IMR-90 (cell line): ENCODE measurements around the gene CHI3L1. TPM values are rescaled to one million over a fixed set of nuclear protein-coding genes. Genes with fewer than 3 reads are reported as not detected.

Source experiments
- ATAC-seq: fragments of 200-7000 bp; cut with Tn5 transposase; 2 replicates; pipeline ENCODE4 v1.9.1; 2020; ENCODE audit warnings: low read depth, mild to moderate bottlenecking, moderate library complexity
- BruUV-seq: library from RNA; stranded (reverse); fragments of 400-500 nt; replicated peaks from 2 replicates; lab custom pipeline; 2021; lab: Mats Ljungman, UMichigan
- CTCF ChIA-PET: fragments of 300-600 bp; formaldehyde crosslinking; extraction: SDS; loops from one replicate; lab custom pipeline; 2021; ENCODE audit warnings: antibody characterized with exemption; lab: Yijun Ruan, JAX
- POLR2A ChIA-PET: fragments of 300-600 bp; sonication (Branson Sonifier 250); formaldehyde crosslinking; loops from one replicate; lab custom pipeline; 2022; ENCODE audit warnings: antibody characterized with exemption; ENCODE audit not compliant: unreplicated experiment; lab: Charles Lee
- DNase-seq: peaks from one replicate; pipeline ENCODE4 v3.0.0; 2013
- H2AFZ ChIP-seq: replicated peaks from 2 replicates; pipeline ENCODE3; 2013; ENCODE audit warnings: low read length, mild to moderate bottlenecking; ENCODE audit not compliant: poor library complexity
- H2AK5ac ChIP-seq: 2 replicates; pipeline ENCODE4 v1.6.1; 2013; ENCODE audit warnings: low read depth, low read length, inconsistent platforms
- H2AK9ac ChIP-seq: replicated peaks from 2 replicates; pipeline ENCODE3; 2013; ENCODE audit warnings: mild to moderate bottlenecking, low read depth, low read length, moderate library complexity; ENCODE audit not compliant: poor library complexity
- H2BK120ac ChIP-seq: 2 replicates; pipeline ENCODE4 v1.6.1; 2013; ENCODE audit warnings: low read depth, low read length, inconsistent platforms
- H2BK15ac ChIP-seq: 3 replicates; pipeline ENCODE4 v1.6.1; 2013; ENCODE audit warnings: low read depth, low read length, inconsistent platforms
- H2BK20ac ChIP-seq: 2 replicates; pipeline ENCODE4 v1.6.1; 2013; ENCODE audit warnings: low read depth, mild to moderate bottlenecking, inconsistent platforms, low read length, moderate library complexity
- H2BK5ac ChIP-seq: 2 replicates; pipeline ENCODE4 v1.6.1; 2013; ENCODE audit warnings: mild to moderate bottlenecking, low read depth, low read length, inconsistent platforms; ENCODE audit not compliant: poor library complexity, severe bottlenecking
- H3K14ac ChIP-seq: replicated peaks from 2 replicates; pipeline ENCODE4 v1.6.1; 2013; ENCODE audit warnings: low read depth, low read length, inconsistent platforms
- H3K18ac ChIP-seq: 2 replicates; pipeline ENCODE4 v1.6.1; 2013; ENCODE audit warnings: low read depth, low read length, control low read depth
- H3K23ac ChIP-seq: 2 replicates; pipeline ENCODE4 v1.6.1; 2013; ENCODE audit warnings: low read depth, low read length, inconsistent platforms
- H3K27ac ChIP-seq: 2 replicates; pipeline ENCODE4 v1.5.1; 2013; ENCODE audit warnings: mild to moderate bottlenecking, control low read depth, low read length; ENCODE audit not compliant: insufficient read depth
- H3K27me3 ChIP-seq: 2 replicates; pipeline ENCODE4 v1.6.1; 2013; ENCODE audit warnings: low read length; ENCODE audit not compliant: control insufficient read depth, insufficient read depth
- H3K36me3 ChIP-seq: 2 replicates; pipeline ENCODE4 v1.6.1; 2013; ENCODE audit warnings: low read length, mixed read lengths; ENCODE audit not compliant: control insufficient read depth, insufficient read depth
- H3K4ac ChIP-seq: 2 replicates; pipeline ENCODE4 v1.6.1; 2013; ENCODE audit warnings: low read depth, low read length, inconsistent platforms
- H3K4me1 ChIP-seq: 2 replicates; pipeline ENCODE4 v1.6.1; 2013; ENCODE audit warnings: low read length, mixed read lengths; ENCODE audit not compliant: control insufficient read depth, insufficient read depth
- H3K4me2 ChIP-seq: 2 replicates; pipeline ENCODE4 v1.6.1; 2013; ENCODE audit warnings: low read depth, mild to moderate bottlenecking, control low read depth, low read length, moderate library complexity
- H3K4me3 ChIP-seq: 2 replicates; pipeline ENCODE4 v1.5.1; 2013; ENCODE audit warnings: low read depth, mild to moderate bottlenecking, control low read depth, low read length, moderate library complexity; ENCODE audit not compliant: insufficient read depth
- H3K56ac ChIP-seq: 2 replicates; pipeline ENCODE4 v1.6.1; 2013; ENCODE audit warnings: low read length, inconsistent platforms; ENCODE audit not compliant: insufficient read depth; ENCODE audit errors: extremely low read depth
- H3K79me1 ChIP-seq, 2 experiments: 2 replicates each; pipeline ENCODE4 v1.6.1; 2013; ENCODE audit warnings: low read length in 2 of 2, inconsistent platforms in 1 of 2, low read depth in 1 of 2
- H3K9ac ChIP-seq: 2 replicates; pipeline ENCODE4 v1.6.1; 2013; ENCODE audit warnings: low read depth, low read length, control low read depth
- H3K9me1 ChIP-seq: 2 replicates; pipeline ENCODE4 v1.6.1; 2013; ENCODE audit warnings: low read length, inconsistent platforms; ENCODE audit not compliant: insufficient read depth
- H3K9me3 ChIP-seq: 2 replicates; pipeline ENCODE4 v1.6.1; 2013; ENCODE audit warnings: low read length; ENCODE audit not compliant: control insufficient read depth, insufficient read depth
- H4K20me1 ChIP-seq: 2 replicates; pipeline ENCODE4 v1.6.1; 2013; ENCODE audit warnings: low read length, inconsistent platforms; ENCODE audit not compliant: insufficient read depth
- H4K5ac ChIP-seq: 2 replicates; pipeline ENCODE4 v1.6.1; 2013; ENCODE audit warnings: mild to moderate bottlenecking, low read depth, low read length, control low read depth
- H4K8ac ChIP-seq, 2 experiments: 2 replicates each; pipeline ENCODE4 v1.6.1; 2013; ENCODE audit warnings: low read depth in 2 of 2, low read length in 2 of 2, control low read depth in 1 of 2, inconsistent platforms in 1 of 2
- H4K91ac ChIP-seq: 2 replicates; pipeline ENCODE4 v1.6.1; 2013; ENCODE audit warnings: low read depth, low read length, inconsistent platforms; ENCODE audit not compliant: insufficient read depth
- CEBPB ChIP-seq: IDR thresholded peaks from 2 replicates; pipeline ENCODE4 v1.6.1; 2012; ENCODE audit warnings: low read depth, low read length, improper control_type of control experiment
- CHD1 ChIP-seq: IDR thresholded peaks from 2 replicates; pipeline ENCODE4 v1.6.1; 2012; ENCODE audit warnings: low read depth, low read length, improper control_type of control experiment
- FOS ChIP-seq: fragments of 150-350 bp; IDR thresholded peaks from 2 replicates; pipeline ENCODE4 v1.6.1; 2016; ENCODE audit warnings: low read depth, low read length
- MAFK ChIP-seq: IDR thresholded peaks from 2 replicates; pipeline ENCODE4 v1.6.1; 2012; ENCODE audit warnings: low read depth, low read length, improper control_type of control experiment
- MAZ ChIP-seq: IDR thresholded peaks from 2 replicates; pipeline ENCODE4 v1.6.1; 2012; ENCODE audit warnings: low read depth, mild to moderate bottlenecking, low read length, improper control_type of control experiment, moderate library complexity, borderline replicate concordance
- MXI1 ChIP-seq: IDR thresholded peaks from 2 replicates; pipeline ENCODE4 v1.6.1; 2012; ENCODE audit warnings: low read depth, mild to moderate bottlenecking, low read length, moderate library complexity, borderline replicate concordance
- NFE2L2 ChIP-seq: fragments of 150-350 bp; IDR thresholded peaks from 2 replicates; pipeline ENCODE4 v1.6.1; 2016; ENCODE audit warnings: low read depth, mild to moderate bottlenecking, low read length
- POLR2A ChIP-seq: IDR thresholded peaks from 2 replicates; pipeline ENCODE4 v1.6.1; 2012; ENCODE audit warnings: mild to moderate bottlenecking, low read depth, low read length
- RAD21 ChIP-seq: IDR thresholded peaks from 2 replicates; pipeline ENCODE4 v1.6.1; 2012; ENCODE audit warnings: low read length, improper control_type of control experiment
- RCOR1 ChIP-seq: IDR thresholded peaks from 2 replicates; pipeline ENCODE4 v1.6.1; 2012; ENCODE audit warnings: mild to moderate bottlenecking, low read length, improper control_type of control experiment; ENCODE audit not compliant: insufficient replicate concordance
- RFX5 ChIP-seq: IDR thresholded peaks from 2 replicates; pipeline ENCODE4 v1.8.0; 2012; ENCODE audit warnings: low read depth, mild to moderate bottlenecking, low read length, moderate library complexity
- SMC3 ChIP-seq: fragments of 150-350 bp; IDR thresholded peaks from 2 replicates; pipeline ENCODE4 v1.6.1; 2016; ENCODE audit warnings: low read depth, mild to moderate bottlenecking, antibody characterized with exemption, low read length, moderate library complexity
- WGBS, 2 experiments: methylation state at CpG; one replicate each; pipeline versions ENCODE4 v1.1.5 to v1.1.7; 2013; ENCODE audit warnings: missing lambda C conversion rate in 2 of 2; ENCODE audit not compliant: insufficient read length in 1 of 2; ENCODE audit errors: extremely low coverage in 2 of 2; 5-methylcytosine and 5-hydroxymethylcytosine counted together
- dilution Hi-C: fragments of 300-500 bp; cut with HindIII; formaldehyde crosslinking; loops from one replicate; pipeline ENCODE4 v1.14.3; 2018; ENCODE audit warnings: low sequenced_read_pairs; ENCODE audit not compliant: unreplicated experiment
- in situ Hi-C: fragments of 300-500 bp; cut with MboI; formaldehyde crosslinking; loops from 3 replicates; pipeline ENCODE4 v1.14.3; 2019; ENCODE audit warnings: low sequenced_read_pairs, inconsistent platforms, mixed read lengths
- intact Hi-C: fragments of 100-400 bp; cut with micrococcal nuclease; formaldehyde crosslinking; loops from 2 replicates; pipeline ENCODE4 v1.10.0; 2022
- polyA plus RNA-seq, 3 experiments: library from polyadenylated mRNA; depleted of rRNA; stranded (reverse); fragments of >200 nt; gene quantifications; 2 replicates each; pipeline ENCODE4 v1.2.3, GENCODE V29; 2012; ENCODE audit warnings: low replicate concordance in 1 of 3
- total RNA-seq: library from RNA; depleted of rRNA; stranded (reverse); fragments of >200 nt; gene quantifications from 2 replicates; pipeline ENCODE4 v1.2.3, GENCODE V29; 2012
- TF ChIP-seq, protein P1 (sequence below): fragments of 150-350 bp; IDR thresholded peaks from 2 replicates; pipeline ENCODE4 v1.6.1; 2016; ENCODE audit warnings: low read depth, mild to moderate bottlenecking, low read length, moderate library complexity, borderline replicate concordance
- TF ChIP-seq, protein P2 (sequence below): conservative IDR thresholded peaks from 2 replicates; pipeline ENCODE4 v1.5.1; 2012; ENCODE audit warnings: mild to moderate bottlenecking, low read depth, low read length, improper control_type of control experiment
- TF ChIP-seq, protein P3 (sequence below): fragments of 150-350 bp; IDR thresholded peaks from 2 replicates; pipeline ENCODE4 v1.6.1; 2017; ENCODE audit warnings: mild to moderate bottlenecking, antibody characterized with exemption, low read length, low read depth

The CHI3L1 gene
- total and polyA plus RNA-seq, 2 of the 4 experiments (the other 2 are of a cell fraction): 0.17 TPM; not detected in 1

DNA sequence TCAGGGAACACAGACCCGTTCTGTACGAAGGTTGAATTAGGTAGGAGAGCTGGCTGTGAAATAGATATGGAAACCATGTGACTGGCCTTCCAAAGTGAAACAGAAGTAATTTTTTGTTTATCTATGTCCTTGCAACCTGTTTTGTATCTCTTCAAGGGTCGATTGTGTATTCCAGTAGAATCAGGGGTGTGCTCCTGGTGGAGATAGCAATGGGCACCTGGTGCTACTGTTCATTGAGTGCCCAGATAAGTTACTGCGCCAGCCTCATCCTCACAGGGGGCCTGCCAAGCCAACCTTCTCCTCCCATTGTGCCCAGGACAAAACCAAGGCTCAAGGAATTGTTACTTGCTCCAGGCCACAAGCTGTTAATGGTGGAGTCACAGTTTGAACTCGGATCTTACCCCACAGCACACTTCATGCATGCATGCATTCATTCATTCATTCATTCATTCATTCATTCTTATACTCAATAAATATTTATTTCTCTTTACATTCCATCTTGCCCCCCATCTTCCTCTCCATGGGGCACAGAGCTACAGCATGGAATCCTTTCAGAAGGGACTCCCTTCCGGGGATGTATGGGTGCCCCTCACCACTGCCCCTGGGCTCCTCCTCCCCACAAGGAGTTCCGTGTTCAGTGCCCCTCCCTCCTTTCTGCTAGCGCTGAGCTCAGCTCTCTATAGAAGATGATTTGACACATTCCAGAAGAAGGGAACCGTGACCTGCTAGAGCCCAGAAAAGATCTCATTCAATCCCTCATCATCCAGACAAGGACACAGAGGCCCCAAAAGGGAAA is 34.9 kb downstream of the CHI3L1 start:
- ChIA-PET POLR2A (no interaction called here), CTCF (no interaction called here)
- Histone ChIP-seq H3K14ac (no peak overlapping the region), H3K4me1 (peaks cover 11% of the 10 kb centered on the region), H2AK9ac (no peak overlapping the region), H3K79me1 (no peaks in the 10 kb centered on the region), H3K27ac (no peak overlapping the region), H4K91ac (no peak overlapping the region), H2AFZ (no peak overlapping the region), H3K4me3 (no peak overlapping the region), H3K9me1 (no peaks in the 10 kb centered on the region), H2BK5ac (no peak overlapping the region), H2BK20ac (no peak overlapping the region), H2BK15ac (no peak overlapping the region), H3K18ac (no peak overlapping the region), H3K56ac (no peak overlapping the region), H4K5ac (no peak overlapping the region), H3K36me3 (no peaks in the 10 kb centered on the region), H4K20me1 (no peaks in the 10 kb centered on the region), H2BK120ac (no peak overlapping the region), H4K8ac (no peak overlapping the region), H3K9ac (no peak overlapping the region), H2AK5ac (no peak overlapping the region), H3K4ac (no peak overlapping the region), H3K27me3 (peaks cover 2% of the 10 kb centered on the region; the same call in 1 of the 2 replicates), H3K4me2 (no peak overlapping the region), H3K9me3 (no peaks in the 10 kb centered on the region), H3K23ac (no peak overlapping the region)
- WGBS, 2 experiments: 47% methylated on average over 3 of the region's 9 CpGs; no CpG with 5 or more reads in 1 of the 2 experiments
- no peak for ATAC-seq
- intact Hi-C loops (no loop called here), dilution Hi-C loops (no loop called here), in situ Hi-C loops (no loop called here)
- BruUV-seq: no TSS peak
- no peak for DNase-seq
- no peak for TF ChIP-seq MXI1
- no peak for TF ChIP-seq FOS
- TF ChIP-seq CEBPB: no peak
- no peak for TF ChIP-seq RCOR1
- TF ChIP-seq MAZ: no peak
- no peak for TF ChIP-seq RAD21
- no peak for TF ChIP-seq SMC3
- no peak for TF ChIP-seq POLR2A
- no peak for TF ChIP-seq RFX5
- no peak for TF ChIP-seq MAFK
- TF ChIP-seq, protein P1, sequence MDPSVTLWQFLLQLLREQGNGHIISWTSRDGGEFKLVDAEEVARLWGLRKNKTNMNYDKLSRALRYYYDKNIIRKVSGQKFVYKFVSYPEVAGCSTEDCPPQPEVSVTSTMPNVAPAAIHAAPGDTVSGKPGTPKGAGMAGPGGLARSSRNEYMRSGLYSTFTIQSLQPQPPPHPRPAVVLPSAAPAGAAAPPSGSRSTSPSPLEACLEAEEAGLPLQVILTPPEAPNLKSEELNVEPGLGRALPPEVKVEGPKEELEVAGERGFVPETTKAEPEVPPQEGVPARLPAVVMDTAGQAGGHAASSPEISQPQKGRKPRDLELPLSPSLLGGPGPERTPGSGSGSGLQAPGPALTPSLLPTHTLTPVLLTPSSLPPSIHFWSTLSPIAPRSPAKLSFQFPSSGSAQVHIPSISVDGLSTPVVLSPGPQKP: no peak
- TF ChIP-seq, protein P2, sequence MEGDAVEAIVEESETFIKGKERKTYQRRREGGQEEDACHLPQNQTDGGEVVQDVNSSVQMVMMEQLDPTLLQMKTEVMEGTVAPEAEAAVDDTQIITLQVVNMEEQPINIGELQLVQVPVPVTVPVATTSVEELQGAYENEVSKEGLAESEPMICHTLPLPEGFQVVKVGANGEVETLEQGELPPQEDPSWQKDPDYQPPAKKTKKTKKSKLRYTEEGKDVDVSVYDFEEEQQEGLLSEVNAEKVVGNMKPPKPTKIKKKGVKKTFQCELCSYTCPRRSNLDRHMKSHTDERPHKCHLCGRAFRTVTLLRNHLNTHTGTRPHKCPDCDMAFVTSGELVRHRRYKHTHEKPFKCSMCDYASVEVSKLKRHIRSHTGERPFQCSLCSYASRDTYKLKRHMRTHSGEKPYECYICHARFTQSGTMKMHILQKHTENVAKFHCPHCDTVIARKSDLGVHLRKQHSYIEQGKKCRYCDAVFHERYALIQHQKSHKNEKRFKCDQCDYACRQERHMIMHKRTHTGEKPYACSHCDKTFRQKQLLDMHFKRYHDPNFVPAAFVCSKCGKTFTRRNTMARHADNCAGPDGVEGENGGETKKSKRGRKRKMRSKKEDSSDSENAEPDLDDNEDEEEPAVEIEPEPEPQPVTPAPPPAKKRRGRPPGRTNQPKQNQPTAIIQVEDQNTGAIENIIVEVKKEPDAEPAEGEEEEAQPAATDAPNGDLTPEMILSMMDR: no peak
- TF ChIP-seq CHD1: no peak
- TF ChIP-seq, protein P3, sequence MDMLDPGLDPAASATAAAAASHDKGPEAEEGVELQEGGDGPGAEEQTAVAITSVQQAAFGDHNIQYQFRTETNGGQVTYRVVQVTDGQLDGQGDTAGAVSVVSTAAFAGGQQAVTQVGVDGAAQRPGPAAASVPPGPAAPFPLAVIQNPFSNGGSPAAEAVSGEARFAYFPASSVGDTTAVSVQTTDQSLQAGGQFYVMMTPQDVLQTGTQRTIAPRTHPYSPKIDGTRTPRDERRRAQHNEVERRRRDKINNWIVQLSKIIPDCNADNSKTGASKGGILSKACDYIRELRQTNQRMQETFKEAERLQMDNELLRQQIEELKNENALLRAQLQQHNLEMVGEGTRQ: no peak
- no peak for TF ChIP-seq NFE2L2
